COLO668 (cell line): ENCODE data around the gene MAPK11.
A peak's percentile ranks its signal among the peaks of the same experiment; 100 is the strongest.

Experiments used
- DNase-seq: peaks from one replicate; lab custom pipeline; 2025; ENCODE audit not compliant: unreplicated experiment; lab: John Stamatoyannopoulos, UW

The MAPK11 gene

GRCh38 chr22:50308597-50308935, 38.4 kb upstream of the MAPK11 start:
- DNase-seq: no peak

- no peak for DNase-seq
Measured at GRCh38 chr22:50307890-50308596, 37.9 kb upstream of the MAPK11 start.

- peak; percentile 95 for DNase-seq
Measured at GRCh38 chr22:50306753-50307749, 36.9 kb upstream of the MAPK11 start, which contains the start of gene PLXNB2. Gene PLXNB2 (minus strand): TSS chr22:50307646. CDS start chr22:50290584, 17,062 bp downstream.

- peak; percentile 94 for DNase-seq
Measured at GRCh38 chr22:50305923-50306566, 35.9 kb upstream of the MAPK11 start.

GRCh38 chr22:50305393-50305922, 35.3 kb upstream of the MAPK11 start:
- peak; percentile 61 for DNase-seq

DNA sequence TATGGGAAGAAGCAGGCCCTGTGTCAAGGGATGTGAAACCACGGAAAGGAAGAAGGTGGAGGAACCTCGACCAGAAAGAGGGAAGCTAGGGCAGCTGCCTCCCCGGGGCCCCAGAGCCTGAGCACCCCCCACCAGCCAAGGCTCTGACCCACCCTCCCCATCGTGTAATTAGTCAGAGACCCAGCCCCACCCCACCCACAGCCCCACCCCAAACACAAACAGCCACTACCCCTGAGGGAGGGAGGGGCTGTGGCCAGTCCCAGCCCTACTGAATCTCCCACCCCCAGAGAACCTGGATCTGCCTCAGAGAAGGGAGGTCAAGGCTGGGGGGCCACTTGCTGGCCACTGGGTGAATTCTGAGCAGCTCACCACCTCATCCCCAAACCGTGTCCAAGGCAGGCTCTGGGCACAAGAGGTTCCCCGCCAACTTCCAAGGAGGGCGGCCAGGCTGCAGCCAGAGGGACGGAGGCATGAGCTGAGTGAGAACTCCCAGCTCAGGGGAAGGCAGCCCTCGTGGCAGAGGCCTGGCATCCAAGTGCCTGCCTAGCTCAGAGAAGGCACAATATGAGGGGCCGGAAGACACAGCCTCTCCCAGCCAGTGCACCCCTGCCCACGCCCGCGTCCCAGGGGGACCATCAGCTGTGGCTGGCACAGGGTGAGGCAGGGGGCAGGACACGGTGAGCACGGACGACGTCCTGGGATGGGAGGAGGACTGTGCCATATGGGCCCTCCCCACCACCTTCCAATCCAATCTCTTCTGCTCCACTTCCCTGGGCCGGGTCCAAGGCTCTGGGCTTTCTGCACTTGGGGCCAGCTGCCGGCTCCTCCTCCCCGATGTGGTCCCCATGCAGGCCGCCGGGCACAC, 34.6 kb upstream of the MAPK11 start:
- DNase-seq: peak; percentile 35

- peak; percentile 11 for DNase-seq
Measured at GRCh38 chr22:50303848-50304527, 33.8 kb upstream of the MAPK11 start.

- DNase-seq: no peak
Measured at GRCh38 chr22:50303515-50303847, 33.3 kb upstream of the MAPK11 start.

DNA sequence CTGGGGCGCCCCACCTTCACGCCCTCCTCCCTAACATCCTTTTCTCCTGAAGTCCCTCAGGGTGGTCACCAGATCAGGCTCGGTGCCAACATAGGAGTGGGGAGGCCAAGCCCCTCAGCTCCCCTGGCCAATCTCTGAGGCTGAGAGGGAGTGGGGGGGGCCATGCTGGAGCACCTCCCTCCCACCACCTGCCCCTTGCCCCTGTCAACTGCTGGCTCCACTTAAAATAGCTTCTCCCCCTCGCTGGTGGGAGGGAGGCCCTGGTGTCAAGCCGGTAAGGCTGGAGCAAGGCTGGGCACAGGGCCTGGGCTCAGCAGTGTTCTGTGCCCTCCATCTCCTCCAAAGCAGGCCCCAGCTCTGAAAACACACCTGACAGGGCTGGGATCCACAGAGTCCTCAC, 32.4 kb upstream of the MAPK11 start:
- no peak for DNase-seq

GRCh38 chr22:50302041-50302541, 31.9 kb upstream of the MAPK11 start:
- DNase-seq: no peak

GRCh38 chr22:50301581-50301991, 31.4 kb upstream of the MAPK11 start:
- DNase-seq: no peak

GRCh38 chr22:50300620-50301257, 30.6 kb upstream of the MAPK11 start:
- no peak for DNase-seq

DNA sequence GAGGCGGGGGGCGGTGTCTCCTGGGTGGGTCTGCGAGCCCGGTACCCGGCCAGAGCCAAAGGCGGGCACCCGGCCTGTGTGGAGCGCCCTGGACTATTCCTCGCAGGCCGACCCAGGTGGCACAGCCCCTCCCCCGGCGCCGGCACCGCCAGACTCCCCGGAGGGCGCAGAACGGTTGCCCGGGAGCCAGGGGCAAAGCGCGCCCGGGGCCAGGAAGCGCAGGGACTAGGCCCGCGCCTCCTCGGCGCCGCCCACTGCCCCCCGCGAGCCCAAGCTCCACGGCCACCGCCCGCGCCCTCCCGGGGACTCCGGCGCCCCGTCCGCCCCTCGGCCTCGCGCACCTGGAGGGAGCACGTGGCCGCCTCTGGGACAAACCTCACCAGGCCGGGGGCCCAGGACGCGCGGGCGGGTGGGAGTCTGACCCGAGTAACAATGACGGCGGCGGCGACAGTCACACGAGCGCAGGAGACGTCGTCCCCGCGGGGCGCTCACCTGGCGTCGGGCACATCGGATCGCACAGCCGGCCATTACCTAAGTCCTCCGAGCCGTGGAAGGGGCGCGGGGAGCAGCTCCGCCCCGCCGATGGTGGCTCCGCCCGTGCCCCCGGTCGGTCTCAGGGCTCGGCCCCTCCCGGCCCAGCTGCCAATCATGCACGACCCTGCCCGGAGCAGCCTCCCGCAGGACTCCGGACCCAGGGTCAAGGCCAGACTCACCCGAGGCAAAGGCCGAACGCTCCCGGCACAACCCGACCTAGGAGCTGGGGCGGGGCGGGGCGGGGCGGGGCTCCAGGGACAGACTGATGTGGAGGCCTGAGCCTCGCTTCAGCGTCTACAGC, 29.8 kb upstream of the MAPK11 start:
- no peak for DNase-seq

- no peak for DNase-seq
Measured at GRCh38 chr22:50298937-50299784, 29.0 kb upstream of the MAPK11 start.

DNA sequence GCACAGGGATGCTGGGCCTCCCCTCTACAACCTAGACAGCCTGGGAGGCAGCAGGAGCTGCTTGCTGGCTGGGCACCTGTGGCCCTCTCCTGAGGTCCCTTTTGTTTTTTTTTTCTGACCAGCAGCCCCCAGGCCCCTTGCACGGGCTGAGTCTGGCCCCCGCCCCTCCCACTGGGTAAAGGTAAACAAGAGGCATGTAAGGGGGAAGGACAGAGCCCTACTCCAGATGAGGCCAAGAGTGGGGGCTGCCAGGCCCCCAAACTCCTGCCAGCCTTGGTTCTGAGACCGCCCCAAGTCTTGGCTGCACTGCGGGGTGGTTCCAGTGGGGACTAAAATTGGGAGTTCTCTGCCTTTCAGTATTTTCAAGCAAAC, 28.1 kb upstream of the MAPK11 start:
- no peak for DNase-seq

DNA sequence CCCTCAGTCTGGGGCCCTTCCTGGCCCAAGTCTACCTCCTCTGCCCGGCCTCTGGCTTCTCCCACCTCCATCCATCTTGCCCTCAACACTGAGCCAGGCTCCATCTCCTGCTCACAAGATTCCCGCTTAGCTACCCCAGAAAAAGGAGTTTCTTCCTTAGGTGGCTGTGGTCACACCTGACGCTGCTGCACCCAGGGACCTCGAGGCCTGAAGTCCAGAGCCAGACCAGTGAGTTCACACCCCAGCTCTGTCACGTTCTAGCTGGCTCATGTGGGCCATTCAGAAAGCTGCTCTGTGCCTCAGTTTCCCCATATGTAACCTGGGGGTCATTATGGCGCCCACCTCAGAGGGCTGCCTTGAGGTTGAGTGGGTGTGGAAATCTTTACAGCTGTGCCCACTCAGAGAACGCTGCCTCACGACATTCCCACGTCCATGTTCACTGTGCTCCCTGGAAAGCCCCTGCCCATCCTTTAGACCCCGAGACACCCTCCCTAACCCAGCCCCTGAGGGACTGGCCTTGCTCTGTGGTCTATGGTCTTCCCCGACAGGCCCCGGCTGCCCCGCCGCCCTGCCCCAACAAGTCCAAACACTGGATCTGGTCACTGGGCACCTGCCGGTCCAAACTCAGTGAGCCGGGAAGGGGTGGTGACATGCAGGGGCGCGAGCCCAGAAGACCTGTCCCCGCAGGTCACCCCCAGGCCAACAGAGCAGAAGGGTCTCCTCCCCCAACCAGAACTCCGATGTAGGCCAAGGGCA, 27.5 kb upstream of the MAPK11 start:
- DNase-seq: no peak
